Measurements from ENCODE around the gene CCBE1.

Gene CCBE1

DNA sequence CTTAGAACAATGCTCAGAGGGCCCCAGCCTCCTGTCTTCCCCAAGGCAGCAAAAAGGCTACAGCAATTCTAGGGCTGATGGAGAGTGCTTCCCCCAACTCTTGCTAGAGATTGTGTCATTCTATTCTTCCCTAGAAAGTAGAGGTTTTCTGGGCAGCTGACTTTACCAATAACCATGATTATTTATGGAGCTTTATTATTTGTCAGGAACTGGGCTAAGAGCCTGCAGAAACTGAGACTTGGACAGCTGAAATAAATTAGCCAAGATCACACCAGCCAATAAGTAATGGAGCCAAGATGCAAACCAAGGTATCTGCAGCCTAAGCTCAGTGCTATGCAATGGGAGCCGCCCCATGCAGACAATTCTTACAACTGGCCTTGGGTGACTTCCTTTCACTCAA is 84.8 kb downstream of the CCBE1 start:
- DNase-seq: no peak

DNA sequence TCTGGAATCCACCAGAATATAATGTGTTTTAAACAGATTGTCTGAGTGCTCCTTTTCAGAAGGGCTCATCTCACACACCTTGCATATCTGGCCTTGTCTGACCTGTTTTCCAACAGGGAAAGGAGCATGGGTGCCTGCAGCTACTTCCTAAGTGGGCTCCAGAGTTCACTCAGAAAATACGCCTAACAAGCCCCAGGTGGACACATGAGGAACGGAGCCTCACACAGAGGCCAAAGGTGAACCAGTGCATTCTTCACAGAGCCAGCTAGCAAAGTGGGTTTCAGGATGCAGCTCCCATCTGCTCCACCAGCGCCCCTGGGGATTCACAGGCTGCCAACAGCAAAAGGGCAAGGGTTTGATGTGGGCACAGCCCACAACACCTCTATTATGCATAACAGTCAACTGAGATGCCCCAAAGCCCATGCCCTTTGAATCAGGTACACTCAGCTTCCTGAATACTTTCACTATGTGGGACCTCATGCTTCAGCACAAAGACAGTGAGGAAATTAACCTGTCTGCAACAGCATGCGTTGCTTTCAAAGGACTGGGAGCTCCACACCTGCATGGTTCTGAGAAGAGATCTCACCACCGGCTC is 86.6 kb downstream of the CCBE1 start:
- DNase-seq: no peak

- no peak for DNase-seq
These were observed 87.6 kb downstream of the CCBE1 start for GRCh38 chr18:59609654-59610053.

DNA sequence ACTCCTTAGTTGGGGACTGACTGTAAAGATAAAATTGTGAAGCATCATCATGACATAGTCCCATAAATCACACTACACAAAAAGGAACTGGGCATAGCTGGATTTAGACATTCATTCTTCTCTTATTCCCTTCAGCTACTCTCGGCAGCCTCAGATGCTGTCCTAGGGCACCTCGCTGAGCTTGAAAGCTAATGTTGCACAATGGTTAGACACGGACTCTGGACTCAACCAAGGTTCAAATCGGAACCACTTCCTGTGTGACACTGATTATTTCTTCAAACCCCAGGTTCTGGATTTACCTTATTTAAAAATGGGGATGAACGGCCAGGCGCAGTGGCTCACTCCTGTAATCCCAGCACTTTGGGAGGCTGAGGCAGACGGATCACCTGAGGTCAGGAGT is 89.8 kb downstream of the CCBE1 start:
- no peak for DNase-seq

DNA sequence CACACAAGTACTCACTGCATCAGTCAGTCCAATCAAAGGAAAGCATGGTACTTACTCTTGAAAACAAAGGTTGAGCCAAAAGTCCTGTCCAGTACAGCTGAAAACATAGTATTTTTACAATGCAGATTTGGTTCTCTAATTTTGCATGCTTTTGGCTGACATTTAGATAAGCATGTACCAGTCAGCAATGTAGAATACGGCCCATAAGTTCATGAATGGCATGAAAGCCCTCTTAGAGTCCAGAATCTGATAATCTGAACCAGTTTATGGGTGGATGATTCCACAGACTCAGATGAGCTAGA is 90.2 kb downstream of the CCBE1 start:
- no peak for DNase-seq

DNA sequence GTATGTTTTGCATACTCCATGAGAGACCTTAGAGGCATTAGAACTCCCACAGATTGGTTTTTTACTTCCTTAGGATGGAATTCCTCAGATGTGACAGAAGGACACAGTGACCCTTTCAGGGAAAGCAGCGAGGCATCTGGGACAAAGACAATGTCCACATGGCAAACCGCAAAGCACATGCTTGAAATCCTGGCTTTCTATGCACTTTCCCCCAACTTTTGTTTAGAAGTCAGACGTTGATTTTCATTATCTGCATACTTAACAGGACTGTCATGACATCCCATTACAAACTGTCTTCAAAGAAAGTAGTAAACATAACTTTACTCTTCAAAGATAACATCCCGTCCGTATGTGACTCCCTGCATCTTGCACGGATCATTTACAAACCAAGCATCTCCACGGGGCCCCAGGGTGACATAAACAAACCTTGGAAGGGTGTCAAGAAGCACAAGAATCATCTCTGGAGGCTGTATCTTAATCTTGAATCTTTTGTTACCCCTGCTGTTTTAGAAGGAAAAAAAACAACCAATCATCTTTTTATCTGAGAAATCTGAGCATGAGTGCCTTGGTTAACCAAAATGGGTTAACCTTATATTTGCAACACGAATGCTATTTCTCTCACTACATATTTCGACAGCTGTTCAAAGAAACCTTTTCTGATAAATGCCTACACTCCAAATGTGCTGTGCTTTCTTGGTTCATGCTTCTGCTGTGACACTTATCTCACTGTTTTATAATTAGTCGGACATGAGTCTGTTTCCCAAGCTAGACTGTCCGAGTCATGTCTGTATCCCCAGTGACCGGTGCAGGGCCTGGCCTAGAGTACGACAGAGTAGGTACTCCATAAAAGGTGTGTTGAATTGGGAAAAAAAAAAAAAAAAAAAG is 90.8 kb downstream of the CCBE1 start:
- DNase-seq: no peak

GRCh38 chr18:59605633-59606192 is 91.5 kb downstream of the CCBE1 start:
- DNase-seq: no peak

GRCh38 chr18:59604877-59605276 is 92.3 kb downstream of the CCBE1 start:
- DNase-seq: no peak

DNA sequence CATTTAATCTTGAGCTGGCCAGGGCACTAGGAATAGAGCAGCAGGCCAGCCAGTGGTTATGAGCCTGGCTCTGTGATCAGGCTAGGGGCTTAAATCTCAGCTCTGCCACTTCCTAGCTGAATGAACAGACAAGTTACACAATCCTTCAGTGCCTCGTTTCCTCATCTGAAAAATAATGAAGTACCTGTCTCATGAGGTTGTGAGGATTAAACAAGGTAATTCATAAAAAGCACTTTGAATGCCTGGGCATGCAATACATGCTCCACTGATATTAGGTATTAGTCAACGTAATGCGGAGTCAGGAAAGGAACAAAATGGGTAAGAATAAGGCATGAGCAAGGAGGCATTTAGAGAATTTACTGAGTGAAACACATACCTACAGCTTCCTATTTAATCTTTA is 100.2 kb downstream of the CCBE1 start:
- no peak for DNase-seq

- no peak for DNase-seq
These were observed 103.9 kb downstream of the CCBE1 start for GRCh38 chr18:59593291-59593717.

DNA sequence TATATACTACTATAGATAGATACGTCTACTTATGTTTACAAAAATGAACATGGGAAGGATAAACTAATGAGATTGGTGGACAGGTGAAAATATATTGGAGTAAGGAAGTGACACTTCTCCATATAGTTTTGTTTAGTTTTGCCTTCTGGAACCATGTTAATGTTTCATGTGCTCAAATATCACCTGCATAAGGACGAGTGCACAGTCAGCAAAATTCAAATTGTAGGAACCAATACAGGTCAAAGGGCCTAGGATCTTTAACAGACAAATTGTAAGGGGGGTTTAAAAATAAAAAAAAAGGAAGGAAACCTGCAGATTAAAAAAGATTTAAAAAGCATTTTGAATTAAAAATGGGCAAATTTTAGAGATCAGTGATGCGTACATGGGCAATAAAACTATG is 104.6 kb downstream of the CCBE1 start:
- DNase-seq: no peak

DNA sequence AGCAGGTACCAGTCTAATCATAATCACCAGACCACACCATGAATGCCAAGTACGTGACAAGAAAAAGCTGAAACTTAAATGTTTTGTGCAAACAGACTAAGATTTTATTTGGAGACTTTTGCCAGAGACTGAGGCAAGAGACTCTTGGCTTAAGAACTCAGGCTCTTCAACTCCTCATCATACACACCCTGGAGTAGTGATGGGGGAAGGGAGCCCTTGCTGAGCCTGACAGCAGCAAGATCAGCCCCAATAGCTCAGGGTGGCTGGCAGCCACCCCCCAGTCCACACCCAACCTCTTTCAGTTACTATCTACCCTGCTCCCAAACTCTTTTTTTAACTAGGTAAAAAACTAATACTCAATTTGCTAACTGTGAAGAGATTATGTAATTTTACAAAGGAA is 114.8 kb downstream of the CCBE1 start:
- DNase-seq: no peak

GRCh38 chr18:59579509-59579908 is 117.7 kb downstream of the CCBE1 start:
- DNase-seq: no peak

GRCh38 chr18:59577386-59577655 is 119.9 kb downstream of the CCBE1 start:
- no peak for DNase-seq

- DNase-seq: no peak
These were observed 120.5 kb downstream of the CCBE1 start for GRCh38 chr18:59576541-59577385.

GRCh38 chr18:59575995-59576394 is 121.2 kb downstream of the CCBE1 start:
- no peak for DNase-seq

- DNase-seq: no peak
These were observed 123.3 kb downstream of the CCBE1 start for GRCh38 chr18:59573962-59574361.

DNA sequence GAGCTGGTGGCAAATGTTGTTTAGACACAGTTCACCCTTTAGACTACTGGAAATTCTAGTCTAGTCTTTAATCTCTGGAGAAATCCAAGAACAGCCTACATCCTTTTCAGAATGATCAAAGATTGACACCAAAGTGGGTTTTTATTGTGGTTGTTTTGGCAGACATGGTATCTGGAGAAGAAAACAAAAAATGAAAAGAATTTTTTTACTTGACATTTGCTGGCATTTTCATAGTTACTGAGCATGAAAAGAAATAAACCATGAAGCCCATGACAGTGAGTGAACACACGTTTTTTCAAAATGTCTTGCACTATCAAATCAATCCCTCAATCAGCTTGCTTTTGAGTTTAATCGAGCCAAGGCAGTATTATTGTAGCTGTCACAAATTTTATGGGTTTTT is 125.3 kb downstream of the CCBE1 start:
- no peak for DNase-seq

GRCh38 chr18:59570796-59571195 is 126.4 kb downstream of the CCBE1 start:
- no peak for DNase-seq

GRCh38 chr18:59570101-59570775 is 127.0 kb downstream of the CCBE1 start:
- no peak for DNase-seq

DNA sequence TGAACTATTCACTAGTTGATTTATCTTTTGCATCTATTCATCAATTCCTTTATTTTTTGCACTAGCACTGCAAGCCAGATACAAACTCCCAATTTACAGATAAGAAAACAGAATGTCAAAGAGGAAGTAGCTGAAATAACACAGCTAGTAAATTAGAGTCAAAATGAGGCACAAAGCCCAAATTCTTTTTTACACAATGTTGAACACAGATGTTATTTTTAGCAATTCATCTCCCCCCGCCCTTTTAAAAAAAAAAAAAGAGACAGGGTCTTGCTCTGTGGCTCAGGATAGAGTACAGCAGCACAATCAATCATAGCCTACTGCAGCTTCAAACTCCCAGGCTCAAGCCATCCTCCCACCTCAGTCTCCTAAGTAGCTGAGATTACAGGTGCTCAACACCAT is 127.8 kb downstream of the CCBE1 start:
- no peak for DNase-seq

- no peak for DNase-seq
These were observed 129.8 kb downstream of the CCBE1 start for GRCh38 chr18:59567431-59567830.

DNA sequence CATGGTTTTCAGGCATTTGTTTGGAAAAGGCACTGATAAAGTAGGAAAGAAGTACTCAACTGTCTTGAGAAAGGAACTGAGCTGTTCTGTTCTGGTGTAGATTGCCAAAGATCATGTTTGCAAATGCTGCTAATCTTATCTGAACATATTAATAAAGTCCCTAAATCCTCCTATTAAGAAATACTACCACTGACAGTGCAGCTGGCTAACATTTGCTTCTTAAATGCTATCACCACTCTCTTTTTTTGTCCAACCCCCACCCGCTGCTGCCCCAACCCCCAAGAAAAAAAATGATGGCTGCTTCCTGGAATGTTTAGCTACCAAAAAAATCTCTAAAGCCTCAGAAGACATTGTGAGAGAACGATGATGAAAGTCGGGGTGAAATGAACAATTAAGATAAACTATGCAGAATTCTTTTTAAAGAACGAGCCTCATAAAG is 130.7 kb downstream of the CCBE1 start:
- no peak for DNase-seq
